ENCODE data around the gene SOCS6. TPM values are rescaled to one million over a fixed set of nuclear protein-coding genes. Genes with fewer than 3 reads are reported as not detected.

Gene SOCS6
- total RNA-seq, 1 experiment from 2014 or later: 23.2 TPM

GRCh38 chr18:70280007-70280925 lies 8.6 kb upstream of the SOCS6 start:
- intact Hi-C loops (cut with micrococcal nuclease; ENCODE audit: unreplicated experiment): no loop called here
- no peak for DNase-seq
- peaks cover 10% of the 10 kb centered on the region for H3K4me1 Mint-ChIP-seq (ENCODE audit: low read depth, unreplicated experiment)
- no peaks in the 10 kb centered on the region for H3K9me3 Mint-ChIP-seq (ENCODE audit: unreplicated experiment)
- Histone ChIP-seq H3K4me1 (peaks cover 12% of the 10 kb centered on the region; the same call in 1 of the 2 replicates), H3K36me3 (ENCODE audit: control insufficient read depth, insufficient read depth, low read length) (no peaks in the 10 kb centered on the region), H3K27me3 (replicated peaks; ENCODE audit: control insufficient read depth, insufficient read depth, low read length) (no peaks in the 10 kb centered on the region), H3K4me3 (ENCODE audit: low read depth, low read length) (no peak overlapping the region), H3K9me3 (no peaks in the 10 kb centered on the region)
- H3K36me3 Mint-ChIP-seq (ENCODE audit: insufficient read depth, unreplicated experiment): no peaks in the 10 kb centered on the region
- no peak overlapping the region for H3K27ac Mint-ChIP-seq (ENCODE audit: unreplicated experiment)
- POLR2A ChIA-PET: no interaction called here
- no peak overlapping the region for H3K4me3 Mint-ChIP-seq (ENCODE audit: unreplicated experiment)
- TF ChIP-seq, protein P1, sequence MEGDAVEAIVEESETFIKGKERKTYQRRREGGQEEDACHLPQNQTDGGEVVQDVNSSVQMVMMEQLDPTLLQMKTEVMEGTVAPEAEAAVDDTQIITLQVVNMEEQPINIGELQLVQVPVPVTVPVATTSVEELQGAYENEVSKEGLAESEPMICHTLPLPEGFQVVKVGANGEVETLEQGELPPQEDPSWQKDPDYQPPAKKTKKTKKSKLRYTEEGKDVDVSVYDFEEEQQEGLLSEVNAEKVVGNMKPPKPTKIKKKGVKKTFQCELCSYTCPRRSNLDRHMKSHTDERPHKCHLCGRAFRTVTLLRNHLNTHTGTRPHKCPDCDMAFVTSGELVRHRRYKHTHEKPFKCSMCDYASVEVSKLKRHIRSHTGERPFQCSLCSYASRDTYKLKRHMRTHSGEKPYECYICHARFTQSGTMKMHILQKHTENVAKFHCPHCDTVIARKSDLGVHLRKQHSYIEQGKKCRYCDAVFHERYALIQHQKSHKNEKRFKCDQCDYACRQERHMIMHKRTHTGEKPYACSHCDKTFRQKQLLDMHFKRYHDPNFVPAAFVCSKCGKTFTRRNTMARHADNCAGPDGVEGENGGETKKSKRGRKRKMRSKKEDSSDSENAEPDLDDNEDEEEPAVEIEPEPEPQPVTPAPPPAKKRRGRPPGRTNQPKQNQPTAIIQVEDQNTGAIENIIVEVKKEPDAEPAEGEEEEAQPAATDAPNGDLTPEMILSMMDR (IDR thresholded peaks at IDR 0.05; ENCODE audit: insufficient read depth in 1 of 2, low read depth in 1 of 2, low read length in 1 of 2, severe bottlenecking in 1 of 2, unreplicated experiment in 1 of 2): no peak
- CTCF ChIA-PET: no interaction called here
- H3K27me3 Mint-ChIP-seq (ENCODE audit: insufficient read depth, unreplicated experiment): no peaks in the 10 kb centered on the region
- BruUV-seq (replicated peaks): no TSS peak

DNA sequence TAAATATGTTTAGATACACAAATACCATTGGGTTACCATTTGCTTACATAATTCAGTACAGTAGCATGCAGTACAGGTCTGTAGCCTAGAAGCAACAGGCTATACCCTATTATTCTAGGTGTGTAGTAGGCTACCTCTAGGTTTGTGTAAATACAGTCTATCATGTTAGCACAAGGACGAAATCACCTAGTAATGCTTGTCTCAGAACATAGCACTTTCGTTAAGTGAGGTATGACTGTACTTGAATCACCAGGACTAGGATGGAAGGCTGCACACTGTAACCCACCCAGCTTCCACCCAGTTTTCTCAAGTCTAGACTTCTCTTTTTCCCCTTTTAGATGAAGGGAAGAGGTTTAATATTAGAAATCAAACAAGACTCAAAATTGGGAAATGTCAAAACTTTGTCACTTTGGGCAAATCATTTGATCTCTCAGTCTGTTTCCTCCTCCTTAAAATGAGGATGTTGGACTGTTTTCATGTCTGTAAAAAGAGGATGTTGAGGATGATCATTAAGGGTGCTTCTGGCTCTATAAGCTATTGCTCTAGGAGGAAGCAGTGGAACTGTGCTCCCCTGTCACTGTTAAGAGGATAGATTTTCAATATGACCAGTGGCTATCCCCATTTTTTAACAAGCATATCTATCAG lies 3.7 kb upstream of the SOCS6 start:
- no peaks in the 10 kb centered on the region for H3K27me3 ChIP-seq (replicated peaks; ENCODE audit: control insufficient read depth, insufficient read depth, low read length)
- no peak overlapping the region for H3K27ac Mint-ChIP-seq (ENCODE audit: unreplicated experiment)
- no peaks in the 10 kb centered on the region for H3K9me3 Mint-ChIP-seq (ENCODE audit: unreplicated experiment)
- no peaks in the 10 kb centered on the region for H3K9me3 ChIP-seq
- POLR2A ChIA-PET: no interaction called here
- intact Hi-C loops (cut with micrococcal nuclease; ENCODE audit: unreplicated experiment): loop anchor here (5.0 kb wide), 1 partner anchor 78 kb away; the partner anchor contains the start of gene RTTN
- TF ChIP-seq, protein P1 (IDR thresholded peaks at IDR 0.05; ENCODE audit: insufficient read depth in 1 of 2, low read depth in 1 of 2, low read length in 1 of 2, severe bottlenecking in 1 of 2, unreplicated experiment in 1 of 2): no peak
- DNase-seq: no peak
- H3K36me3 Mint-ChIP-seq (ENCODE audit: insufficient read depth, unreplicated experiment): no peaks in the 10 kb centered on the region
- no peaks in the 10 kb centered on the region for H3K4me1 Mint-ChIP-seq (ENCODE audit: low read depth, unreplicated experiment)
- H3K4me1 ChIP-seq: no peaks in the 10 kb centered on the region
- no peaks in the 10 kb centered on the region for H3K36me3 ChIP-seq (ENCODE audit: control insufficient read depth, insufficient read depth, low read length)
- no peaks in the 10 kb centered on the region for H3K27me3 Mint-ChIP-seq (ENCODE audit: insufficient read depth, unreplicated experiment)
- no peak overlapping the region for H3K4me3 Mint-ChIP-seq (ENCODE audit: unreplicated experiment)
- no TSS peak for BruUV-seq (replicated peaks)
- H3K4me3 ChIP-seq (ENCODE audit: low read depth, low read length): no peak overlapping the region
- CTCF ChIA-PET: no interaction called here

GRCh38 chr18:70287731-70288130 lies 1.1 kb upstream of the SOCS6 start:
- H3K27me3 ChIP-seq (replicated peaks; ENCODE audit: control insufficient read depth, insufficient read depth, low read length): no peaks in the 10 kb centered on the region
- ChIA-PET CTCF (no interaction called here), POLR2A (no interaction called here)
- H3K36me3 ChIP-seq (ENCODE audit: control insufficient read depth, insufficient read depth, low read length): no peaks in the 10 kb centered on the region
- intact Hi-C loops (cut with micrococcal nuclease; ENCODE audit: unreplicated experiment): loop anchor here (5.0 kb wide), 1 partner anchor 80 kb away; the partner anchor contains the start of gene RTTN
- no peak for DNase-seq
- H3K27ac Mint-ChIP-seq (ENCODE audit: unreplicated experiment): no peak overlapping the region
- TF ChIP-seq, protein P1 (IDR thresholded peaks at IDR 0.05; ENCODE audit: insufficient read depth in 1 of 2, low read depth in 1 of 2, low read length in 1 of 2, severe bottlenecking in 1 of 2, unreplicated experiment in 1 of 2): no peak
- peak overlapping the region; percentile 61 for H3K4me3 Mint-ChIP-seq (ENCODE audit: unreplicated experiment)
- H3K27me3 Mint-ChIP-seq (ENCODE audit: insufficient read depth, unreplicated experiment): no peaks in the 10 kb centered on the region
- BruUV-seq (replicated peaks): TSS peak; percentile 73
- H3K9me3 Mint-ChIP-seq (ENCODE audit: unreplicated experiment): no peaks in the 10 kb centered on the region
- peaks cover 3% of the 10 kb centered on the region; the same call in 1 of the 2 replicates for H3K4me1 ChIP-seq
- H3K9me3 ChIP-seq: no peaks in the 10 kb centered on the region
- peaks cover 4% of the 10 kb centered on the region for H3K4me1 Mint-ChIP-seq (ENCODE audit: low read depth, unreplicated experiment)
- no peaks in the 10 kb centered on the region for H3K36me3 Mint-ChIP-seq (ENCODE audit: insufficient read depth, unreplicated experiment)
- H3K4me3 ChIP-seq (ENCODE audit: low read depth, low read length): no peak overlapping the region
